ENCODE results near the gene TGM5.

- TF ChIP-seq, protein P1, sequence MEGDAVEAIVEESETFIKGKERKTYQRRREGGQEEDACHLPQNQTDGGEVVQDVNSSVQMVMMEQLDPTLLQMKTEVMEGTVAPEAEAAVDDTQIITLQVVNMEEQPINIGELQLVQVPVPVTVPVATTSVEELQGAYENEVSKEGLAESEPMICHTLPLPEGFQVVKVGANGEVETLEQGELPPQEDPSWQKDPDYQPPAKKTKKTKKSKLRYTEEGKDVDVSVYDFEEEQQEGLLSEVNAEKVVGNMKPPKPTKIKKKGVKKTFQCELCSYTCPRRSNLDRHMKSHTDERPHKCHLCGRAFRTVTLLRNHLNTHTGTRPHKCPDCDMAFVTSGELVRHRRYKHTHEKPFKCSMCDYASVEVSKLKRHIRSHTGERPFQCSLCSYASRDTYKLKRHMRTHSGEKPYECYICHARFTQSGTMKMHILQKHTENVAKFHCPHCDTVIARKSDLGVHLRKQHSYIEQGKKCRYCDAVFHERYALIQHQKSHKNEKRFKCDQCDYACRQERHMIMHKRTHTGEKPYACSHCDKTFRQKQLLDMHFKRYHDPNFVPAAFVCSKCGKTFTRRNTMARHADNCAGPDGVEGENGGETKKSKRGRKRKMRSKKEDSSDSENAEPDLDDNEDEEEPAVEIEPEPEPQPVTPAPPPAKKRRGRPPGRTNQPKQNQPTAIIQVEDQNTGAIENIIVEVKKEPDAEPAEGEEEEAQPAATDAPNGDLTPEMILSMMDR (IDR thresholded peaks at IDR 0.05) = no peak
- no peak for TF ChIP-seq POLR2A (IDR thresholded peaks at IDR 0.05)
These were observed 711 bp upstream of the TGM5 start for GRCh38 chr15:43267439-43267838.

Measured in adrenal gland (tissue), 5 donors.